ENCODE data around the gene ACSF2. TPM values are rescaled to one million over a fixed set of nuclear protein-coding genes. Genes with fewer than 3 reads are reported as not detected.

Gene ACSF2
- total RNA-seq, 1 donor from 2014 or later, result 148 TPM

DNA sequence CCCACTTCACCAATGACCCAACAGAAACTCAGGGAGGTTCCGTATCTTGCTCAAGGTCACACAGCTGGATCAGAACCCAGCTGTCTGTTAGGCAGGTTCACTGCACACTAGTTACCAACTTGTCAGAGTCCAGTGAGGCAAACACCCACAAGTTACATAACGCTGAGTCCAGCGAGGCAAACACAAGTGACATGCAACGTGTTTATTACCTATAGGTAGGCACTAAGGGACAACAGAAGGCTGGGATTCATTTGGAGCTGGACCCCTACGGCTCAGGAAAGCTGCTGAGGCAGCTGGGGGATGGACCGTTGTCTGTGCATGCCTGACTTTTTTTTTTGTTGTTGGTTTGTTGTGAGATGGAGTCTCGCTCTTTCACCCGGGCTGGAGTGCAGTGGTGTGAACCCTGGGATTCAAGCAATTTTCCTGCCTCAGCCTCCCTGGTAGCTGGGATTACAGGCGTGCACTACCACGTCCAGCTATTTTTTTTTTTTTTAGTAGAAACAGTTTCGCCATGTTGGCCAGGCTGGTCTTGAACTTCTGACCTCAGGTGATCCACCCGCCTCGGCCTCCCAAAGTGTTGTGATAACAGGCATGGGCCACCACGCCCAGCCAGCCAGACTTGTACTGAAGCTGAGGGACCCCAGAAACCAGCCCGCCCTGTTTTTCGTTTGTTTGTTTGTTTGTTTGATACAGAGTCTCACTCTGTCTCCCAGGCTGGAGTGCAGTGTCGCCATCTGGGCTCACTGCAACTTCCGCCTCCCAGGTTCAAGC is 50.7 kb downstream of the ACSF2 start:
- DNase-seq (ENCODE audit: low spot score), result no peak

DNA sequence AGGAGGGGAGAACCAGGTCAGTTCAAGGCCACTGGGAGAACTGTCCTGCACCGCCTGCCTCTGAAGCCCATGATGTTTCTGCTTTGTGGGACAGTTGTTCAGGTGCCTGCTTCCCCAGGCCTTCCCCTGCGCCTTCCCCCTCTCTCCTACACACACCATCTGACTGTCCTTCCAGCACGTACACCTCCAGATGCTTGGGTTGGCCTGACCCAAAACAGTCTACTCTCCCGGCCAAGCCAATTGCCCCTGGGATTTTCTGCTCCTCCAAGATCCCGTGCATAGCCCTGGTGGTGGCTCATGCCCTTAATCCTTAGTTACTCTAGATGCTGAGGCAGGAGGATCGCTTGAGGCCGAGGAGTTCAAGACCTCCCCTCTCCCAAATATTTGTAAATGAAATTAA is 52.0 kb downstream of the ACSF2 start:
- DNase-seq (ENCODE audit: low spot score), result no peak

DNA sequence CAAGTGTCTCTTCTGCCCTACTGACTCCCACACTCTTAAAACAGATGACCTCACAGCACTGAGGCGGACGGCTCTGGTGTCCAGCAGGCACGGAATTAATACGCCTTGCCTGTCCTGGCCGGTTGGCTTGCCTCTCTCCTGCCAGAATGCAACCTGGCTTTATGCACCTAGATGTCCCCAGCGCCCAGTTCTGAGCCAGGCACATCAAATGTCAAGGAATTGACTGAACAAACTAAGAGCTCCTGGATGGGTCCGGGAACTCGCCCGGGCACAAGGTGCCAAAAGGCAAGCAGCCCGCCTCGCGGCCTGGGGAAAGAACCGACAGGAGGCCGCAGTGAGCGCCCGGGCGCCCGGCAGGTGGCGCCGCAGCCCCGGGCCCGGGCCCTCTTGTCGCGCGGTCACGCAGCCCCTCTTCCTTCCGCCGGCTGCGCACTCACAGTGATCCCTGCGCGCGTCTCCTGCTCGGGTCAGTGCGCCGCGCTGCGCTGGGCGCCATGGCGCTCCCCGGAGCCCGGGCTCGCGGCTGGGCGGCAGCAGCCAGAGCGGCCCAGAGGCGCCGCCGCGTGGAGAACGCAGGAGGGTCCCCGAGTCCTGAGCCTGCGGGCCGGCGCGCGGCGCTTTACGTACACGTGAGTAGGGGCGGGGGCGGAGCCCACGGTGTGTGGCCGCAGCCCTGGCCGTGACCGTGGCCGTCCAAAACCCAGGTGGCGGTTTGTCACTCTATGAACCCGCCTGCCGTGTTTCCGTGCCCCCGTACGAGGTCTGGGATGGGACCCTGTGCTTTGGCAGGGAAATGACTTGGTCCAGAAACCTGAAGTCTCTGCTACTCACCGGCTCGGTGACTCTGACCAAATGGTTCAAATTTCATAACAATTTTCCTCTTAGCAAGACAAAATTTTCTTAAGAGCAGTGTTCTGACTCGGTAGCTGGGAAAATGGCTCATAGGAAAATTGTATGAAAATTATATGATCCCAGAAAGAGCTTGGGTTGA is 52.7 kb downstream of the ACSF2 start, which contains the start of gene RSAD1:
RSAD1 (plus strand) TSS at position 470 of the 991 bp plus-strand sequence; CDS start at position 495, 25 bp downstream.
- DNase-seq (ENCODE audit: low spot score), result peak; percentile 94

DNA sequence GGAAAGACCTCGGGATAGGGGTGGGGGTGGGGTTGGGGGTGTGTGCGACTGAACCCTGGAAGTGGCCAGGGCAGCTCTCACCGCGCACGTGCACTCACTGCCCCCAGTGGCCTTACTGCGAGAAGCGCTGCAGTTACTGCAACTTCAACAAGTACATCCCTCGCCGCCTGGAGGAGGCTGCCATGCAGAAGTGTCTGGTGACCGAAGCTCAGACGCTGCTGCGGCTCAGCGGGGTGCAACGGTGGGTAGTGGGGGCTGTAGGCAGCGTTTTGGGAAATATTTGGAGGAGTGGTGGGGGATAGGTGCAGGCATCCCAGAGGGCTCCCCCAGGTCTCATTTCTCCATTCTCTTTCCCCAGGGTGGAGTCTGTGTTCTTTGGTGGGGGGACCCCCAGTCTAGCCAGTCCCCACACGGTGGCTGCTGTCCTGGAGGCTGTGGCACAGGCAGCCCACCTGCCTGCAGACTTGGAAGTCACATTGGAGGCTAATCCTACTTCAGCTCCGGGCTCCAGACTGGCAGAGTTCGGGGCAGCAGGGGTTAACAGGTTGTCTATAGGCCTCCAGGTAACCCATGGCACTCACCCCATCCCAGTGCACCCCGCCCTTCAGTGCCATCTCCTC is 53.6 kb downstream of the ACSF2 start:
- no peak for DNase-seq (ENCODE audit: low spot score)

DNA sequence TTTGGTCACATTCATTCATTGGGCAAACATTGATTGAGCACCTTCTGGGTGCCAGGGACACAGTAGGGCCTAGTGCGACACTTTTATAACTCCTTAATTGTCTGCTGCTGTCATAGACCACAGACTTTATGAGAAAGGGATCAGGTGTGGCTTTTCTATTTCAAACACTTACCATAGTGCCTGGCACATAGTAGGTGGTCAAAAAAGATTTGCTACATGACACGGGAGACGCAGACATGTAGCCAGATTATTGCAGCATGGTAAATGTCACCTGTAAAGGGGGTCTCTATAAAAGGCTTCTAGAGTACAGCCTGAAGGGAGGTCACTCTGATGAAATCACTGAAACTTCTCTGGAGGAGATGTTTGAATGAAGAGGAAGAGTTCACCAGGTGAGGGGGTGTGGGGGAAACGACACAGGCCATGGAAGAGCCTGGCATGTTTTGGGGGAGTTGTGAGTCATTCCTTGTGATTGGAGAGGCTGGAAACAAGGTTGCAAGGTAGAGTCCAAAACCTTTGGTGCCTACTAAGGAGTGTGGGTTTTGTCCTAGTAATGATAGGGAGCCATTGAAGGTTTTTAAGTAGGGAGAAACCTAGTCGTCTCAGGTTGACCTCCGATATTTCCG is 54.2 kb downstream of the ACSF2 start:
- DNase-seq (ENCODE audit: low spot score), result no peak

DNA sequence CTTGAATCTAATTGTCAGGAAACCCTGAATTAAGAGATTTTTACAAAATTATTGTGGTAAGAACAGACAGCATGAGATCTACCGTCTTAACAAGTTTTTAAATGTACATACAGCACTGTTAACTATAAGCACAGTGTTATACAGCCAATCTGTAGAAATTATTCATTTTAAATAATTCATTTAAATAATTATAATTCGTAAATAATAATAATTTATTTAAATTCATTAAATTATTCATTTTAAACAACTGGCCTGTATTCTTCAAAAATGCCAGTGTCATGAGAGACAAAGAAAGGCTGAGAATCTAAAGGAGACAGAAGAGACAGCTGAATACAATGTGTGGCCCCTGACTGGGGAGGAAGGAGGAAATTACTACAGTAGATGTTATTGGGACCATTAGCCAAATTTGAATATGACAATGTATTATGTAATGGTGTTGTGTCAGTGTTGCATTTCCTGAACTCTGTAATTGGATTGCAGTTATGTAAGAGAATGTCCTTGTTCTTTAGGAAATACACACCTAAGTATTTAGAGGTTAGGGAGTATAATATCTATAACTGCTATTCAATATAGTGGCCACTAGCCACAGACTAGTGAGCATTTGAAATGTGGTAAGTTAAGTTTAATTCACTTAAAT is 55.0 kb downstream of the ACSF2 start:
- DNase-seq (ENCODE audit: low spot score), result no peak

DNA sequence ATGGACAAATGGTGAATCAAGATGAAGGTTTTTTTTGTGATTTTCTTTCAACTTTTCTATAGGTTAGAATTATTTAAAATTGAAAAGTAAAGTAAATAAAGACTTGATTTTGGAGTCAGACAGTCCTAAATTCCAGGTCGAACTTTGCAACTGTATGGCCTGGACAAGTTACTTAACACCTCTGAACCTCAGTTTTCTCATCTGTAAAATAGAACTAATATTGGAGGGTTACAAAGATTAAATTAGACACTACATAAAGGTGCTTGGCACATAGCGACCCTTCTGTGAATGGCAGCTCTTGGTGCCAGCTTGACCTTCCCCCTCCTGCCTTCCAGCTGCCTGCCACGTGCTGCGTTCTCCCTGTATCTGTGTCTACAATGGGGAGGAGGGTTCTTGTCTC is 55.6 kb downstream of the ACSF2 start:
- no peak for DNase-seq (ENCODE audit: low spot score)

DNA sequence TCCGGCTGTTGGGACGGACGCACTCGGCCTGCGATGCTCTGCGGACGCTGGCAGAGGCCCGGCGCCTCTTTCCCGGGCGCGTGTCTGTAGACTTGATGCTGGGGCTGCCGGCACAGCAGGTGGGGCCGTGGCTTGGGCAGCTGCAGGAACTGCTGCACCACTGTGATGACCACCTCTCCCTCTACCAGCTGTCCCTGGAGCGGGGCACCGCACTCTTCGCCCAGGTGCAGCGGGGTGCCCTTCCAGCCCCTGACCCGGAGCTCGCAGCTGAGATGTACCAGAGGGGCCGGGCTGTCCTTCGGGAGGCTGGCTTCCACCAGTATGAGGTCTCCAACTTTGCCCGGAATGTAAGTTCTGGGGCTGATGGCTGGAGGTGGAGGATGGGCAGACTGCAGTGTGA is 56.1 kb downstream of the ACSF2 start:
- DNase-seq (ENCODE audit: low spot score), result no peak

DNA sequence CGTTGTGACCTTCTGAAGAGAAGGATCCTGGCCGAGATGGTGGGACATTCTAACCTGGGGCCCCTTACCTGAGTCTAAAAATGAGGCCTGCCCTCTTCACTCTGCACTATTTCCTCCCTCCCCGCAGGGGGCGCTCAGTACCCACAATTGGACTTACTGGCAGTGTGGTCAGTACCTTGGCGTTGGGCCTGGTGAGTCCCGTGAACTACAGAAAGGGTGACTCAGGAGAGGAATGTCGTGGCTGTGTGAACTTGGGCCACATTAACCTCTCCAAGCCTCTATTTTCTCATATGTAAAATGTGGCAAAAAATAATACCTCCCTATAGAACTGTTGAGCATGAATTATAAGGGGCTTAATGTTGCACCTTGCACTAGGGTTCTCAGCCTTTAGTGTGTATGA is 56.5 kb downstream of the ACSF2 start:
- DNase-seq (ENCODE audit: low spot score), result peak; percentile 96

DNA sequence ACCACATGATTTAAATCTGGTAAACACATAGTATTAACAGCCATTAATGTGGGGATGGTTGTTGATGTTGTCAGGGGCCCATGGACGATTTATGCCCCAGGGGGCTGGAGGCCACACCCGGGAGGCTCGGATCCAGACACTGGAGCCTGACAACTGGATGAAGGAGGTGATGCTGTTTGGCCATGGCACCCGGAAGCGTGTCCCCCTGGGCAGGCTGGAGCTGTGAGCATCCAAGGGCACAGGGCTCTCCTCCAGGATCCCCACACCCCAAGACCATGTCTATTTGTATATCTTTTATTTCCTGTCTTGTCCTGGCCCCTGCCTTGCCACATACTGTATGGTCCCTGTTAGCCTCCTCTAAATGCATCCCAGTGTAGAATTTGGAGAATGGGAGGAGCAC is 57.2 kb downstream of the ACSF2 start:
- DNase-seq (ENCODE audit: low spot score), result no peak

DNA sequence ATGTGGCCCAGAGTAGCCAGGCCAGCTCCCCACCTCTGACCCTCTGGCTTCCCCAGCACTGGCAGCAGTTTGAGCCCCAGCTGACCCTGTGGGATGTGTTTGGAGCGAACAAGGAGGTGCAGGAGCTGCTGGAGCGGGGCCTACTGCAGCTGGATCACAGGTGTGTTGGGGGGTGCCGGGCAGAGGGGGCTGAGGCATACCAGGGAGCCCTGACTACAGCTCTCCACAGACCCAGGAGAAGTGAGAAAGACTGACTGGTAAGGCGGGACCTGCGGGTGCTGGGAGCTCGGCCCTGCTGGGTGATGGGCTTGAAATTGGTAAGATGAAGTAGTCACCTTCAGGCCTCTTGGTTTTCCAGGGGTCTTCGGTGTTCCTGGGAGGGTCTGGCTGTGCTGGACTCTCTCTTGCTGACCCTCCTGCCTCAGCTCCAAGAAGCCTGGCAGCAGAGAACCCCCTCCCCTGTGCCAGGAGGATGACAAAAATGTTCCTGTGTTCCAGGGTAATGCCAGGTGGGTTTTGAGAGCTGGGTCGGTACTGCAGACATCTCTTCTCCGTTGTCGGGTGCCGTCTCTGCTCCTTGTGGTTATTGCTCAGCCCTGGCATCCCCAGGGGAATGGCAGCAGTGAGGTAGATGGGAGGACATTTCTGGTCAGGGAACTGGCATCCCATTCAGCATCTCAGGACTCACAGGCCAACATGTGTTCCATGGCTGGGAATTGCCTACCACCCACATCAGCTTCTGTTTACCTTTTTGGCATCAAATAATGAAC is 58.6 kb downstream of the ACSF2 start:
- DNase-seq (ENCODE audit: low spot score), result no peak

DNA sequence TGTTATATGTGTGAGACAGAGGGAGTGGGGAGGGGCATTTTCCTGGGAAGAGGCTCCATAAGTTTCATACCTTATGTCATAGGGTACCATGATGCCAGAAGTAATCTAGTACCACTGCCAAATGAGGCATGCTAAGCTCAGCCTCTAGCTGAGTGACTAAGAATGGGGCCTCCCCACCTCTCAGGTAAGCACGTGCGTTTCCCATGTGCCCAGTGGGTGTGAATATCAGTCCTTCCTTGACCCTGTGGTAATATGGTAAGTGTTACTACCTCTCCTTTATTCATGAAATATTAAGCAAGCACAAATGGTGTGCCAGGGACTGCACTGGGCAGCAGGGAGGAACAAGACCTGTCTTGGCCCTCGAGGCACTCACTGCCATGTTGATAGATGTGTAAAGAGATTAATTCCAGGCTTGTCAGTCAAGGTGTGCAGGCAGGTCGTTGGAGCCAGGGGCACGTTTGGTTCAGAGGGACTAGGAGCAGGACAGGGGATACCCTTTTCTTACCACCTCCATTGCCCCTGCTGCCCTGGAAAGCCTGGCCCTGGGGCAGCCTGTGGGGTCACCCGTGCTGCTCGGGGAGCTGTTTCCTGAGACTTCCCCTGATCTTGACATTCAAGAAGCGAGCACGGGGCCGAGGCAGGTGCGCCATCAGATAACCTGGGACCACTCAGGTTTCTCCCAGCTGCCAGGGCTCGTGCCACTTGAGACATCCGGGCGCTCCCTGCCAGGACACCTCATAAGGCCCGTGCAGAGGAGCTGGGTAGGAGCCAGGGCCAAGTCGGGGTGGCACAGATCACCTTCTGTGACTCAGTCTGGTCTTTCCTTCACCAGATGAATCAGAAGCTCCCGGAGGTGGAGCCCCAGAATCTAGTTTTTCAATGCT is 61.4 kb downstream of the ACSF2 start:
- no peak for DNase-seq (ENCODE audit: low spot score)

DNA sequence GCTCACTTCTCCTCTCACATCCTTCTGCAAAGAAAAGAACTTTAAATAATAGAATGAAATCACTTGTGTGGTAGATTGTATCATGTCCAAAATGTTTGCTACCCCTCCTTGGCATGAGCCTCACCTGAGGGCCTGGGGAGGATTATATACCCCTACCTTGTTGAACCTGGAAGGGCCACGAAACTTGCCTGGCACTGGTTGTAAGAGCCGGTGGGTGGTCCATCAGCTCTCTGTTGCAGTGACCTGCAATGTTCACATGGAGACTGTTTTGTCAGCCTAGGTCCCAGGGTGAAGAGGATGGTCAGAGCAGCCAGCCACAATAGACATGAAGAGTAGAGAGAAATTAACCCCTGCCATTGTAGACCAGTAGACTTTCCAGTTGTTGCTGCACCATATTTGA is 62.9 kb downstream of the ACSF2 start:
- no peak for DNase-seq (ENCODE audit: low spot score)

DNA sequence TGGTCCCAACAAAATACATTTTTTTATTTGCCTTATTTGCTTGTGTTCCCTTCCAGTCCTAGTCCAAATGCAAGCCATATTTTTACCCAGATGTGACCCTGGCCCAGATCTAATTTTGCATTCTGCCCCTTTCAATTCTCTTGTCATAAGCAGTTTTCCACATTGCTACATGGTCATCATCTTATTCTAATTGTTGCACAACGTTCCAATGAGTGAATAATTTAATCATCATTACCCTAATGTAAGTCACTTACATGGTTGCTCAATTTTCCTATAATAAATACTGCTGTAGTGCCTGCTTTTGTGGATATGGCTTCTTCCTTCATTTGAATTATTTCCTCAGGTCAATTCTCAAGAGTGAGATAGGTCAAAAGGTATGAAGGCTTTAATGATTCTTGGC is 65.5 kb downstream of the ACSF2 start:
- no peak for DNase-seq (ENCODE audit: low spot score)

DNA sequence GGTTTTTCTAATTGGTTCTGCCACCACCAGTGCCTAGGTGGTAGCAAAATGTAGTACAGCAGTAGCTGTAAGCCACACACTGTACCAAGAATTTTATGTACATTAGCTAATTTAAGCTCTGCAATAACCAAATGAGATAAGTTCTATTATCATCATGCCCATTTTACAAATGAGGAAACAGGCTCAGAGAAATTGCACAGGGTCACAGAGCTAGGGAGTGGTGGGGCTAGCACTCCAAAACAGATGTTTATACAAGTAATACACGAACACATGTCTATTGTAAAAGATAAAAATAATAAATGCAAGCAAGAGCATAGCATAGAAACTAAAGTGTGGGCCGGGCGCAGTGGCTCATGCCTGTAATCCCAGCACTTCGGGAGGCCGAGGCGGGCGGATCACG is 66.2 kb downstream of the ACSF2 start:
- no peak for DNase-seq (ENCODE audit: low spot score)

DNA sequence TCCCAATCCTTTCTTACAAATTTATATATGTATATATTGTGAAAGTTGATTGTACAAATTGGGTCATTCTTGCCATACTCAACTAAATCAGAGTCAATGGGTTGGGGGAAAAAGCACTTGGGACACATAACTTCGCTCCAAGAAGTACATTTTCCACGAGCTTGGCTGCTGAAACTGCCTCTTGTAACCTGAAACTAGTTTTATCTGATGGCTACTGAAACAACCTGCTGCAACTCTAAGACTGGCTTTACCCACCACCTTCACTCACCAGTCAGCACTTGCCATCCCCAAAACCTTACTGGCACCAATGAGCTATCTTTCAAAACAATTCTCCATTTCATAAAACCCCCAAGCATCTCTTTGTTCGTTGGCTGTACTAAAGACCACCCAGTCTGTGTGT is 67.7 kb downstream of the ACSF2 start:
- DNase-seq (ENCODE audit: low spot score), result no peak

DNA sequence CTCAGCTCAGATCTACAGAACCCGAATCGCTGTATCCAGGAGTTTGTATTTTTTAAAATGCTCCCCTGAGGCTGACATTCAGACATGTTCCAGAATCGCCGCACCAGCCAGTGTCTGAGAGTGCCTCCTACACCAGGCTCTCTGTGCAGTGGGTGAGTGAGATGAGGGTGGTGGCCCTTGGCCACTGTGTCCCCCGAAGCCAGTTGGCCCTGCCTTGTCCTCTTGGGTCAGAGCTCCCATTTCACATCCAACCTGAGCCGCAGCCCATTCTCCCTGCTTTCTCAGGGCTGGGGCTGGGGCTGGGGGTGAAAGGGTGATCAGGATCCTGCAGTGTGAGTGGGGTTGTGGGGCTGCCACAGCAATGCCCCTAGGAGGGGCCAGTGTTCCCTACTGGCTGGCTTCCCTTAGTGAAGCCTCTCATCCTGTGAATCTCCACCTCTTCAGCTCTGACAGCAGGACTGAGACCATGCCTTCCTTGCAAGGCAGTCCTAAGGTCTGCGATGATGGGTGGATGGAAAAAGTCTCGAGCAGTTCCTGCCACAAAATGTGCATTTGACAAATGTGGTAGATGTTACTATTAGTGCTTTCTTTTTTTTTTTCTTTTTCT is 69.3 kb downstream of the ACSF2 start:
- DNase-seq (ENCODE audit: low spot score), result no peak

DNA sequence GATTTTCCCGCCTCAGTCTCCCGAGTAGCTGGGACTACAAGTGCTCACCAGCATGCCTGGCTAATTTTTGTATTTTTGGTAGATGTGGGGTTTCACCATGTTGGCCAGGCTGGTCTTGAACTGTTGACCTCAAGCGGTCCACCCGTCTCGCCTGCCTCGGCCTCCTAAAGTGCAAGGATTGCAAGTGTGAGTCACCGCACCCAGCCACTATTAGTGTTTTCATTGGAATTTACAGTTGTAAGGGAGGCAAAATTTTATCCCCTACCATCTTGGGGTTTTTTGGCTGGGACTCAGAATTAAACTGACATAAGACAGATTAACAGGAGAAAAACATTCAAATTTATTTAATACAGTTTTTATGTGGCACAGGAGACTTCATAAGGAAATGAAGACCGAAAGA is 69.9 kb downstream of the ACSF2 start:
- DNase-seq (ENCODE audit: low spot score), result no peak
